Stimulated activated memory B cell treated with anti-CD40 and anti-IgM and Interleukin-4, amounts not matched to agents 10 μg/mL and 1 μg/mL and 100 μg/mL, for 72 hours (primary cell): ENCODE data around the gene SLC9A6.
"Not testable (repeated sequence)": the region's sequence is repeated elsewhere in the genome, so short reads cannot be mapped to it uniquely, and the experiment has no call there.

Experiments
- ATAC-seq: fragments of 150-1000 bp; cut with Tn5 transposase; 2 replicates; pipeline ENCODE4 v1.10.0; 2021
- H3K27ac Mint-ChIP-seq: one replicate; pipeline ENCODE4 v1.8.0; 2022; ENCODE audit warnings: mild to moderate bottlenecking, mixed read lengths
- H3K27me3 Mint-ChIP-seq: one replicate; pipeline ENCODE4 v1.8.0; 2022; ENCODE audit warnings: mixed read lengths
- H3K36me3 Mint-ChIP-seq: one replicate; pipeline ENCODE4 v1.8.0; 2022; ENCODE audit warnings: mixed read lengths
- H3K4me1 Mint-ChIP-seq: one replicate; pipeline ENCODE4 v1.8.0; 2022; ENCODE audit warnings: mixed read lengths
- H3K4me3 Mint-ChIP-seq: one replicate; pipeline ENCODE4 v1.8.0; 2022; ENCODE audit warnings: mild to moderate bottlenecking, moderate library complexity, mixed read lengths
- H3K9me3 Mint-ChIP-seq: one replicate; pipeline ENCODE4 v1.8.0; 2022; ENCODE audit warnings: mixed read lengths

Gene SLC9A6

GRCh38 chrX:136041254-136041812 lies 56.1 kb downstream of the SLC9A6 start:
- H3K9me3 Mint-ChIP-seq = no peaks in the 10 kb centered on the region
- peaks cover 5% of the 10 kb centered on the region for H3K36me3 Mint-ChIP-seq
- no peak for ATAC-seq
- no peaks in the 10 kb centered on the region for H3K27me3 Mint-ChIP-seq
- H3K4me1 Mint-ChIP-seq = no peaks in the 10 kb centered on the region
- no peak overlapping the region for H3K27ac Mint-ChIP-seq
- no peak overlapping the region for H3K4me3 Mint-ChIP-seq

- no peaks in the 10 kb centered on the region for H3K4me1 Mint-ChIP-seq
- ATAC-seq = no peak
- no peaks in the 10 kb centered on the region for H3K9me3 Mint-ChIP-seq
- H3K27ac Mint-ChIP-seq = no peak overlapping the region
- H3K27me3 Mint-ChIP-seq = no peaks in the 10 kb centered on the region
- H3K36me3 Mint-ChIP-seq = peaks cover 5% of the 10 kb centered on the region
- H3K4me3 Mint-ChIP-seq = no peak overlapping the region
Observed at GRCh38 chrX:136045008-136045407, 59.8 kb downstream of the SLC9A6 start.

- no peak overlapping the region for H3K27ac Mint-ChIP-seq
- no peaks in the 10 kb centered on the region for H3K27me3 Mint-ChIP-seq
- ATAC-seq = no peak
- H3K4me1 Mint-ChIP-seq = no peaks in the 10 kb centered on the region
- no peaks in the 10 kb centered on the region for H3K9me3 Mint-ChIP-seq
- peaks cover 5% of the 10 kb centered on the region for H3K36me3 Mint-ChIP-seq
- no peak overlapping the region for H3K4me3 Mint-ChIP-seq
Observed at GRCh38 chrX:136046295-136047015, 61.2 kb downstream of the SLC9A6 start.

- ATAC-seq = no peak
- Mint-ChIP-seq H3K27me3 (no peaks in the 10 kb centered on the region), H3K9me3 (no peaks in the 10 kb centered on the region), H3K27ac (no peak overlapping the region), H3K36me3 (peaks cover 5% of the 10 kb centered on the region), H3K4me1 (no peaks in the 10 kb centered on the region), H3K4me3 (no peak overlapping the region)
Observed at GRCh38 chrX:136047016-136047642, 61.9 kb downstream of the SLC9A6 start.

GRCh38 chrX:136047969-136048368 lies 62.7 kb downstream of the SLC9A6 start:
- Mint-ChIP-seq H3K27ac (no peak overlapping the region), H3K27me3 (no peaks in the 10 kb centered on the region), H3K9me3 (no peaks in the 10 kb centered on the region), H3K4me1 (no peaks in the 10 kb centered on the region), H3K36me3 (peaks cover 5% of the 10 kb centered on the region), H3K4me3 (no peak overlapping the region)
- ATAC-seq = no peak

GRCh38 chrX:136048446-136048845 lies 63.2 kb downstream of the SLC9A6 start:
- no peaks in the 10 kb centered on the region for H3K27me3 Mint-ChIP-seq
- no peak for ATAC-seq
- no peak overlapping the region for H3K4me3 Mint-ChIP-seq
- no peak overlapping the region for H3K27ac Mint-ChIP-seq
- H3K4me1 Mint-ChIP-seq = no peaks in the 10 kb centered on the region
- H3K9me3 Mint-ChIP-seq = no peaks in the 10 kb centered on the region
- H3K36me3 Mint-ChIP-seq = peaks cover 5% of the 10 kb centered on the region

- no peak for ATAC-seq
Observed at GRCh38 chrX:136049608-136050007, 64.4 kb downstream of the SLC9A6 start.

GRCh38 chrX:136050875-136051274 lies 65.6 kb downstream of the SLC9A6 start:
- not testable (repeated sequence) for H3K4me3 Mint-ChIP-seq, ATAC-seq, H3K9me3 Mint-ChIP-seq, H3K27ac Mint-ChIP-seq, H3K36me3 Mint-ChIP-seq, H3K4me1 Mint-ChIP-seq, H3K27me3 Mint-ChIP-seq

More at GRCh38 chrX:136049608-136050007, 64.4 kb downstream of the SLC9A6 start:
- H3K4me3 Mint-ChIP-seq = no peak overlapping the region
- no peaks in the 10 kb centered on the region for H3K36me3 Mint-ChIP-seq
- H3K27ac Mint-ChIP-seq = no peak overlapping the region
- H3K27me3 Mint-ChIP-seq = no peaks in the 10 kb centered on the region
- no peaks in the 10 kb centered on the region for H3K9me3 Mint-ChIP-seq
- no peaks in the 10 kb centered on the region for H3K4me1 Mint-ChIP-seq

GRCh38 chrX:136051611-136052010 lies 66.4 kb downstream of the SLC9A6 start:
- no peaks in the 10 kb centered on the region for H3K27me3 Mint-ChIP-seq
- H3K9me3 Mint-ChIP-seq = no peaks in the 10 kb centered on the region
- no peaks in the 10 kb centered on the region for H3K4me1 Mint-ChIP-seq
- H3K36me3 Mint-ChIP-seq = no peaks in the 10 kb centered on the region
- no peak overlapping the region for H3K27ac Mint-ChIP-seq
- ATAC-seq = no peak
- H3K4me3 Mint-ChIP-seq = no peak overlapping the region

- no peak for ATAC-seq
- Mint-ChIP-seq H3K36me3 (no peaks in the 10 kb centered on the region), H3K4me3 (no peak overlapping the region), H3K4me1 (no peaks in the 10 kb centered on the region), H3K9me3 (no peaks in the 10 kb centered on the region), H3K27me3 (no peaks in the 10 kb centered on the region), H3K27ac (no peak overlapping the region)
Observed at GRCh38 chrX:136055651-136056221, 70.5 kb downstream of the SLC9A6 start.

- Mint-ChIP-seq H3K27ac (no peak overlapping the region), H3K36me3 (no peaks in the 10 kb centered on the region), H3K4me1 (no peaks in the 10 kb centered on the region), H3K9me3 (no peaks in the 10 kb centered on the region), H3K4me3 (no peak overlapping the region), H3K27me3 (no peaks in the 10 kb centered on the region)
- ATAC-seq = no peak
Observed at GRCh38 chrX:136057567-136057966, 72.3 kb downstream of the SLC9A6 start.

- Mint-ChIP-seq H3K9me3 (no peaks in the 10 kb centered on the region), H3K4me1 (no peaks in the 10 kb centered on the region), H3K4me3 (no peak overlapping the region), H3K27me3 (no peaks in the 10 kb centered on the region), H3K27ac (no peak overlapping the region), H3K36me3 (no peaks in the 10 kb centered on the region)
- no peak for ATAC-seq
Observed at GRCh38 chrX:136059350-136059749, 74.1 kb downstream of the SLC9A6 start.

- H3K36me3 Mint-ChIP-seq = no peaks in the 10 kb centered on the region
- H3K27me3 Mint-ChIP-seq = no peaks in the 10 kb centered on the region
- no peaks in the 10 kb centered on the region for H3K9me3 Mint-ChIP-seq
- no peak overlapping the region for H3K4me3 Mint-ChIP-seq
- no peaks in the 10 kb centered on the region for H3K4me1 Mint-ChIP-seq
- H3K27ac Mint-ChIP-seq = no peak overlapping the region
- no peak for ATAC-seq
Observed at GRCh38 chrX:136061286-136061685, 76.1 kb downstream of the SLC9A6 start.

GRCh38 chrX:136061696-136062095 lies 76.5 kb downstream of the SLC9A6 start:
- H3K4me1 Mint-ChIP-seq = no peaks in the 10 kb centered on the region
- no peaks in the 10 kb centered on the region for H3K36me3 Mint-ChIP-seq
- no peak for ATAC-seq
- no peaks in the 10 kb centered on the region for H3K9me3 Mint-ChIP-seq
- no peak overlapping the region for H3K4me3 Mint-ChIP-seq
- no peaks in the 10 kb centered on the region for H3K27me3 Mint-ChIP-seq
- H3K27ac Mint-ChIP-seq = no peak overlapping the region

- ATAC-seq = no peak
Observed at GRCh38 chrX:136063340-136064079, 78.3 kb downstream of the SLC9A6 start.

More at GRCh38 chrX:136063340-136064079, 78.3 kb downstream of the SLC9A6 start:
- Mint-ChIP-seq H3K9me3 (no peaks in the 10 kb centered on the region), H3K4me3 (no peak overlapping the region), H3K27ac (no peak overlapping the region), H3K36me3 (no peaks in the 10 kb centered on the region), H3K4me1 (no peaks in the 10 kb centered on the region), H3K27me3 (no peaks in the 10 kb centered on the region)
